Measurements from ENCODE around the gene COLQ.

The COLQ gene

GRCh38 chr3:15525790-15526189 is 4.3 kb upstream of the COLQ start:
- POLR2A ChIA-PET, result no interaction called here
- CTCF ChIA-PET, result interaction anchor here (1.6 kb wide), 1 partner anchor 121 kb away, joined by 4 read pairs; no protein-coding TSS in a partner anchor
- TF ChIP-seq CTCF (IDR thresholded peaks at IDR 0.05; ENCODE audit: insufficient read depth, low read length, missing control alignments), result no peak
- H3K4me3 ChIP-seq (ENCODE audit: low read depth, low read length), result no peak overlapping the region
- no peak for DNase-seq (ENCODE audit: low read depth, low spot score)

GRCh38 chr3:15523660-15524417 is 2.3 kb upstream of the COLQ start:
- ChIA-PET CTCF (interaction anchor here (1.0 to 1.1 kb wide), 2 partner anchors 34 to 373 kb away, joined by 3 read pairs; no protein-coding TSS in a partner anchor), POLR2A (no interaction called here)
- DNase-seq (ENCODE audit: low read depth, low spot score), result no peak
- H3K4me3 ChIP-seq (ENCODE audit: low read depth, low read length), result no peak overlapping the region
- TF ChIP-seq CTCF (IDR thresholded peaks at IDR 0.05; ENCODE audit: insufficient read depth, low read length, missing control alignments), result no peak

- no peak overlapping the region for H3K4me3 ChIP-seq (ENCODE audit: low read depth, low read length)
- no peak for TF ChIP-seq CTCF (IDR thresholded peaks at IDR 0.05; ENCODE audit: insufficient read depth, low read length, missing control alignments)
- DNase-seq (ENCODE audit: low read depth, low spot score), result no peak
- ChIA-PET POLR2A (no interaction called here), CTCF (no interaction called here)
Observed at GRCh38 chr3:15522016-15522415, 510 bp upstream of the COLQ start.

- POLR2A ChIA-PET, result interaction anchor here (0.7 kb wide), 1 partner anchor 21 kb away, joined by 3 read pairs; no protein-coding TSS in a partner anchor
- TF ChIP-seq CTCF (IDR thresholded peaks at IDR 0.05; ENCODE audit: insufficient read depth, low read length, missing control alignments), result no peak
- no peak for DNase-seq (ENCODE audit: low read depth, low spot score)
- no peak overlapping the region for H3K4me3 ChIP-seq (ENCODE audit: low read depth, low read length)
- CTCF ChIA-PET, result interaction anchor here (0.7 to 2.1 kb wide), 3 partner anchors 12 to 15 kb away, joined by 3 to 5 read pairs (median 5); no protein-coding TSS in a partner anchor
Observed at GRCh38 chr3:15520804-15521572, 518 bp downstream of the COLQ start.

GRCh38 chr3:15520185-15520584 is 1.3 kb downstream of the COLQ start:
- POLR2A ChIA-PET, result no interaction called here
- no peak for TF ChIP-seq CTCF (IDR thresholded peaks at IDR 0.05; ENCODE audit: insufficient read depth, low read length, missing control alignments)
- H3K4me3 ChIP-seq (ENCODE audit: low read depth, low read length), result no peak overlapping the region
- no peak for DNase-seq (ENCODE audit: low read depth, low spot score)
- CTCF ChIA-PET, result interaction anchor here (1.2 to 2.1 kb wide), 3 partner anchors 12 to 36 kb away, joined by 5 read pairs; no protein-coding TSS in a partner anchor

- no peak for DNase-seq (ENCODE audit: low read depth, low spot score)
- no peak overlapping the region for H3K4me3 ChIP-seq (ENCODE audit: low read depth, low read length)
- CTCF ChIA-PET, result interaction anchor here (1.3 to 2.1 kb wide), 2 partner anchors 17 to 38 kb away, joined by 5 read pairs; no protein-coding TSS in a partner anchor
- POLR2A ChIA-PET, result no interaction called here
- no peak for TF ChIP-seq CTCF (IDR thresholded peaks at IDR 0.05; ENCODE audit: insufficient read depth, low read length, missing control alignments)
Observed at GRCh38 chr3:15519096-15519495, 2.4 kb downstream of the COLQ start.
